Stimulated activated CD4-positive, alpha-beta T cell treated with anti-CD3 and anti-CD28 coated beads, Interleukin-4, amount 100 ng/mL, for 4 hours (primary cell): ENCODE results near the gene DSCAML1.

Experiments
- DNase-seq, 2 experiments: peaks; one replicate each; pipeline ENCODE4 v3.0.0-alpha.2; 2020

DSCAML1 gene

DNA sequence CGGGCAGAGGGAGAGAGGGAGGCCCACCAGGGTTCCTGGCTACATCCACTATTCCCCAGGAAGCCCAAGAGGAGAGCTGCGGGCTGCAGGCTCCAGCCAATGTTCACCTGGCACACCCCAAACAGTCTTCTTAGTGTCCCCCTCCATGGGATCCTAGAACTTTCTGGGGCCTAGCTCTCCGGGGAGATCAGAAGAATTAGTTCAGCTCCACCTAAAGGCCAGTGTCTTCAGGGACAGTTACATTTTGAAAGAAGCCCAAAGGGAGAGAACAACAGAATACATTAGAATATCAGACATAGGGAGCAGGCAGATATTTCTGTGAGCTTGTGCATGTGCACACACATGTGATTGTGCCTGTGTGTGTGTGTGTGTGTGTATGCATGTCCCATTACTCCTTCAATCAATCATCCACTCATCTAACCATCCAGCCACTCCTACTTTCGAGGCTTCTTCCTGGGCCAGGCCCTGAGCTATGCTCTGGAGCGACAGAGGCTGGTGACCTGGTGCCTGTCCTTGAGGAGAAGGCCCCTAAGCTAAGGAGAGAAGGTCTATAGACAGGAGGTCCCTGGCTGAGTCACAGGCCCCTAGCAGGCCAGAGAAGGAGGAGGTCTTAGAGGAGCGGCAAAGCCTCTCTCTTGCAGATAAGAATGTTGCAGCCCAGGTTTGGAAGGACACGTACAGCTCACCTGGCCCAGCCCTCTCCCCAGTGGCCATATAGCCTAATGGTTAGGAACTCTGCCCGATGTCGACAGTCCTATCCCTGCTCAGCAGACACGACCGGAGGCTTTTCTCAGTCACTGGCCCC lies 165.5 kb downstream of the DSCAML1 start:
- no peak for DNase-seq

DNA sequence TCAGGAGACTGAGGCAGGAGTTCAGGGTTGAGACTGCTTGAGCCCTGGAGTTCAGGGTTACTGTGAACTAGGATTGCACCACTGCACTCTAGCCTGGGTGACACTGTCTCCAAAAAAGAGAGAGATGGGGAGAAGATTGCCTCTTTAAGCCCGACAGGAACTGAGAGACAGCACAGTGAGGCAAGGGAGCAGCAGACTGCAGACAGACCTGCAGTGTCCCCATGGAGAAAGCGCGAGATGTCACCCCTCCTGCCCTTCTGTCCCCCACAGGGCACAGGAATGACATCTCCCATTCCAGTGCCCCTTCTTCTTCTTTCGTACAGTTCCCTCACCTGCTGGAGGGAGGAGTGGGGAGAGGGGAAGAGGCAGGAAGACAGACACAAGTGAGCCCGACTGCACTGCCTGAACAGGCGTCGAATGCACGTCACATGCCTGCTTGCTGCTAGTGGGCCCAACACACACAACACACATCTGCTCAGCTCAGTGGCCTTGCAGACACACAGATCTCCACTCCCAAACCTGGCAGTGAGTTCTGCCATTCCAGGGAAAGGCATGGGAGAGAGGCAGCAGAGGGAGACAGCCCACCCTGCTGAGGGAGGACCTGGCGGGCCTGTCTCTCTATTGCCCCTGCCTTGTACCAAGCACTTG lies 167.0 kb downstream of the DSCAML1 start:
- DNase-seq: no peak

DNA sequence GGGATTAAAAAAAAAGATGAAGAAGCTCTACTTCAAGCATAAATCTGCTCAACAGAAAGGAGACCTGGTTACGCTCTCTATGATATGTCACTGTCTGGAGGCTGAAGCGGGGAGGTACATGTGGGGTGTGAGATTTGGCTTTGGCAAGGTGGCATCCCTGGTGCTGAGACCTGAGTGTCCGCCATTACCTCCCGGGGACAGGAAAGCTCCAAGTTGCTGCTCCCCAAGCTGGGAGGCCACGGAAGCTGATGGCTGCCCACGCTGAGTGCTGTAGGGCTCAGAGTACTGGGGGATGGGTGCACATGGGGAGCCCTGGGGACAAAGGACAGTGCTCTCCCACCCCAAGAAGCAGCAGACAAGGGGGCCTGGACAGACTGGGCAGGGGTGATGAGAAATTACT lies 167.9 kb downstream of the DSCAML1 start:
- DNase-seq: no peak

DNA sequence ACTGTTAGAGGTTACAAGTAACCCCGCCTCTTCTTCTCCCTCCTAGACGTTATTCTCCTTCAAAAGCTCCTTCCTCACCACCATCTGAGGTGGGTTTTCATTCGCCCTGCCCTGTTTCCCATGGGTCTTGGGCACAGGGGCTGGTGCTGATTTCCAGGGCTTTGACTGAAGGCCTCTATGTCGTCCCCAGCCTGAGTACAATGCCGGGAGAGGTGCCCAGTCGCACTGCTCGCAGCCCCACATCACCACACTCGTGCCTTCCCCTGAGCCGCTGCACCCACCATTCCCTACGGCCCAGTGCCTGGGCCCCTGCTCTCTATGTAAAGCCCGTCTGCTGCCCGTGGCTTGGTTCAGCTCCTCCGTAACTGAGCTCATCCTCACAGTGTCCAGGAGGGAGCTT lies 169.8 kb downstream of the DSCAML1 start:
- DNase-seq: no peak

DNA sequence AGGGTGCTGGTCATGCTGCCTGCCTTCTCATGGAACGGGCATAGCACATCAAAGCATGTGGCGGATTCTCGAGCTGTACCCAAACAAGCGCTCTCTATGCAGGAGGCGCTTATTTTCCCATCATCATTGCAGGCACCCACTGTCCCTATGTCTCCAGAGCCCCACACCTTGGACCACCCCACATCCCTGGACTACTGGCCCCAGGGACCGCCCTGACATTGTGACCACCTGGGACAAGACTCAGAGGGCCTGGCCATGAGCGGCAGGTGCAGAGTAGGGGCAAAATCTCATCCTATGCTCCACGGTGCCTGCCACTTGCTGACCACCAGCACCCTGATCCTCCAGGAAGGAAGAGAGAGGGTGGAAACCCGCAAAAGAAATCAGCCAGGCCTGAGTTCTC lies 170.4 kb downstream of the DSCAML1 start:
- DNase-seq: no peak

DNA sequence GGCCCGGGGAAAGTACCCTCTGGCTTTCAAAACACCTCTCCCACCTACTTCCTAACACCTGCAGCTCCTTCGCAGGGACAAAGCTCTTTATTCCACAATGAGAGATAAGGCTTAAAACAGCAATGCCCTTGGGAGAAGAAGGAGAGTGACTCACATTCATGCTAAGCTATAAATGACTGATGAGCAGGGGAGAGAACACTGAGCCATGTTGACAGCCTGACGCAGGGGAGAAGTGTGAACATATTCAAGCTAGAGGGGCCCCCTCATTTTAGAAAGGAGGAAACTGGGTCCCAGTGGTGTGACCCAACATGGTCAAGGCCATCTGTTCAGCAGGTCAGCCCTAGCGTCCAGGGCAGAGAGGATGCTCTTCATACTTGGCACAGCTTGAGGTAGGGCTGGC lies 171.8 kb downstream of the DSCAML1 start:
- DNase-seq: no peak

DNA sequence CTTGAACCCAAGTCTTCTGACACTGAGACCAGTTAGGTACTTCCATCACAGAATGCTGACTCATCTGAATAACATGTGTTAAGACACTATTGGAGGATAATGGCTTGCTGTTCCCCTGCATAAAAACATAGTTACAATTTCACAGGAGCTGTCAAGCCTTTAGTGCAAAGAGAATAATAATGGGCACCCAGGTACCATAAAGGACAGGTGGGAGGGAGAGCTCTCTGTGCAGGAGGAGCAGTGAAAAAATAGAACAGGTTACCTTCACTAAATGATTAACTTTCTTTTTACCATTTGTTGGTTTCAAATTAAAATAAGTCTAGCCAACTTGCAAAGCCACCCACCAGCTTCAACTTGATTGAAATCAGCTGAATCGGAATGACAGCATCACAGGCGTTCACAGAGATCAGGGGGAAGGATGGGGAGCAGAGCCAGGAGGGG lies 173.2 kb downstream of the DSCAML1 start:
- DNase-seq: no peak

DNA sequence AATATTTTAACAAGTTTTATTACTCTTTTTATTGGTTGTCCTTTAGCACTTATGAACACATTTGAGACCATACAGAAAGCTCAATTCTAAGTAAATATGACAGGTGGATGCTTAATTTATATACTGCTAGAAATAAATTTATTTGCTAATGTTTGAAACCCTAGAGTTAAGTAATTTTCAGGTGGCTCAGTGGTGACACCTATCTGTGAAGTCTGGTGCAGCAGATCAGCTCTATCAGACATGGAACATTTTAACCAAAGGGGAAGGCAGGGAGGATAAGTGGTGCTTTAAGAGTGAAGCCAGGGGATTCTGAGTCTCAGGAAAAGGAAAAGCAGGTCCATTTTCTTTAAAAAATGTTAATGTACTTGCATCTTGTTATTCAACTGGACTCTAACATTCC lies 175.8 kb downstream of the DSCAML1 start:
- DNase-seq: no peak

DNA sequence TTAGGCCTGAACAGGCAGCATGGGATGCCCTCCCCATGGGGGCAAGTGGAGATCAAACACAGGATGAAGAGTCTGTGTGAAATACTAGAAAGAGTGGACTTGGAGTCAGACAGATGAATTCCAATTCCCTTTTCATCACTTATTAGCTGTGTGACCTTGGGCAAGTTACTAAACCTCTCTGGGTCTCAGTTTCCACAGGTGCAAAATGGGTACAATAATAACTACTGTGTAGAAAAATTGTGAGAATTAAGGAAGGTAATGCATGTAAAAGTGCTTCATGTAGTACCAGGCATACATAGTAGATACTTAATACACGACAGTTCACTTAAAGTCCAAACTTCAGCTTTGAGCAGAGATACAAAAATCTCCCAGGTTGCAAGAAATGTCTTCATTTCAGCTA lies 176.4 kb downstream of the DSCAML1 start:
- no peak for DNase-seq

DNA sequence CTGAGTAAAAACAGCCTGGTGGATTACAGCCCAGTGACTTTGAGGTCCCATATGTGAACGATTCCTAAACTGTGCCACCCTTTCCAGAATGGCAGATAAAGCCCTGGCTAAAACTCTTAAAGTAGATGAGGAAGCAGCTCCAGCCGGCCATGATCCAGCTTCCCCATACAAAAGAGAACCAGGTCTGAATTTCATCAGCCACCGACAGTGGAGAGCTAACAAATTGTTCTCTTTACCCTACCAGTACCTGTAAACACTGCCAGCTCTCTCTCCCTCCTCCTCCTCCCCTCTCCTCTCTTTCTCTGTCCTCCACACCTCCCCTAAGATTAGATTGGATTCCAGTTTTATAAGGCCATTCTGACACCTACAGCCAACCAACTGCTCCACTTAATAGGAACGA lies 176.9 kb downstream of the DSCAML1 start:
- no peak for DNase-seq

DNA sequence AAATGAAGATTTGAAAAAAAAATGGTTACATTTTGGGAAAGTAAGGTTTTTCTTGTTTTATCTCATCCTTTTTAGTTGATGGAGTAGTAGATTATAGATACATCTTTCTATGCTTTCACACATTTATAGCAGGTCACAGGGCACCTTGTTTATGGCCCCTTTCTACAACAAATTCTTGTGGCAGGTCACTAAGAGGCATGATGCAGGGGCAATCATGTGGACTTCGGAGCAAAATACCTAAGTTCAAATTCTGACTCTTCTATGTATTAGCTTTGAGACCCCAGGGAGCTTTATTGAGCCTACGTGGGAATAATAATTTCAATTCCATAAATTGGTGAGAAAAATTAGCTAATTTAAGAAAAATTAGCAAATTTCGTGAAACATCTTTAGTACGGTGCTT lies 177.4 kb downstream of the DSCAML1 start:
- DNase-seq: no peak

DNA sequence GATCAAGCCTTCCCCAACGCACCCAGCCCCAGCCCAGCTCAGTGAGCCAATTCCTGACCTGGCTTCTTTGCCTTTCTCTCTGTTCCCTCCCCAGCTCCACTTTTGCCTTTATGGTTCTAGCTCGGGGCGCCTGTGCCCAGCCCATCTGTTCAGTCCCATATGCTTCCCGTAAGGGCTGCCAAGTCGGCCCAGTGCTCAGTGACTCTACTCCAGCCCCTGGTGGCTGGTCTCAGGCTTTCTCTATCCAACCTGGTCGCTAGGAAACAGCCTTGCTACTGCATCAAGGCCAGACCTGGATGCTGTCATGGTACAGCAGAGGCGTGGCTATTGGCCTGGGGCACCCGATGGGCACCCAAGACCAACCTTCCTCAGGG lies 178.0 kb downstream of the DSCAML1 start:
- DNase-seq: no peak

DNA sequence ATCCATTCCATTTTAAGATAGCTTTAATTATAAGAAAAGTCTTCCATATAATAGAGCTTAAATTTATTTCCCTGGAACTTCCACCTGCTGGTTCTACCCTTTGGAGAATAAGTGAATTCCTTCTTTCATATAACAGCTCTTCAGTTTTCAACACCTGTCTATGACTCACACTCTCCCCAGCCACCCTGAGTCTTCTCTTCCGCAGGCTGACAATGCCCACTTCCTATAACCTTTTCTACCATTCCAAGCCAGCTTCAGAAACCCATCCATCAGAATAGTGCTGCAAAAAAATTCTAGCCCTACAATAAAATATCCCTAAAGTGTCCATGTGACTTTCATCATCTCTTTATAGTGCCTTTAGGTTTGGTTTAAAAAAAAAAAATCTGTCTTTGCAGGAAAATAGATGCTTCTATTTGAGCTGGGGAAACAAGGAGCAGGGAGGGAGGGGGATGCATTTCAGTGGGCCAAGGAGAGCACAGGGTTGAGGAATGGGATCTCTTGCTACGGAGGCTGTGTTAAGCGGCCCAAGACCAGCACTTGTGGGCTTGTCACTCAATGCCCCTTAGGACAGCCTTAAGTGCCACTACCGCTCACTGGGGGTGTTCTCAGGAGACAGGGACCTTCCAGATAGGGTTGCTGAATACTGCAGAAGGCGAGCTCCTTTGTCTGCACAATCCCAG lies 178.6 kb downstream of the DSCAML1 start:
- DNase-seq: no peak

DNA sequence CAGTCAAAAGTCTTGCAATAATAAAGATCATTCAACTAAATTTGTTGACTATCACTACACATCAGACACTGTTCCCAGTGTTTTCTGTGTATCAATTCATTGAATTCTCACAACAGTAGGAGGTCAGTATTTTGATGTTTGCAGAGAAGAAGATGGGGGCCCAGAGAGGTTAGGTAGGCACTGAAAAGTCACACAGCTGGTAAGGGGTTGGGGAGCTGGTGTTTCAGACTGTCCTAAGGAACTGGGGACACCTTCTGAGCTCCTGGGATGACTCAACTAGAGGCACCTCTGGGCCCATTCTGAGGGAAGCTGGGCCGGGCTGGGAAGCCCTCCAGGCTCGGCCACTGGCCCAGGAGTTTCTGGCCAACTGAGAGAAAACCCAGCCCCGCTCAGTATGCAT lies 180.0 kb downstream of the DSCAML1 start:
- DNase-seq: no peak

DNA sequence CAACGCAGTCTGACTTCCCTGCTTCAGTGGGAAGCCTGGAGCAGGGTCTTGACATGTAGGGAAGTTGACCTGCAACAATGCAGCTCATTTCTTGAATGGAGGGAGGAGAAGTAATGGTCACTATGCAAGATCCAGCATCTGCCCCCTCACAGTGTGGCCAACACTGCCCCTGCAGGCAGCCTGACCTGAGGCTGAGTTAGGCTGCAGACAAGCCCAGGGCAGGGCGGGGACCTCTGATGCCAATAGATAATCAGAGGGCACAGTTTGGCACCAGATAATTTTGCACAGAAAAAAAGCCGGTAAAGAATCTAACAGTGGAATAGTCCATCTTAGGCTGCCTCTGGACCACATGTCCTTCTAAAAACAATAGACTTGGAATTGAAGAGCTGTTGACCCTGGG lies 182.3 kb downstream of the DSCAML1 start:
- no peak for DNase-seq

DNA sequence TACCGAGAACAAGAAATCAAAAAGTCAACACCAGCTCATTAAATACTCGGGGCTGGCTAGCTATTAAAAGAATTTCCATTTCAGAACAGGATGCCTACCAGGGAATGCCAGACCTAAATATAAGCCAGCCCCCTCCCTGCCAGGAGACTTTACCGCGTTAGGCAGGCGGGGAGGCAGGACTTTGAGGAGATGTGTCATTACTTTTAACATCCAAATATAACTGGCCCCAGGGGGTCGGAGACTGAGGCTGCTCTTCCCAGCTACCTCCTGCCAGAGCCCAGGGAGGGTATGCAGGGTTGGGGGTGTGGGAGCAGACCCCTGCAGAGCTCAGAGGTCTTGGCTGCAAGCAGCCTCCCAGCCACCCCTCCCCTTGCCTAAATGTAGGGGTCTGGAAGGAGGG lies 183.5 kb downstream of the DSCAML1 start:
- DNase-seq: no peak

DNA sequence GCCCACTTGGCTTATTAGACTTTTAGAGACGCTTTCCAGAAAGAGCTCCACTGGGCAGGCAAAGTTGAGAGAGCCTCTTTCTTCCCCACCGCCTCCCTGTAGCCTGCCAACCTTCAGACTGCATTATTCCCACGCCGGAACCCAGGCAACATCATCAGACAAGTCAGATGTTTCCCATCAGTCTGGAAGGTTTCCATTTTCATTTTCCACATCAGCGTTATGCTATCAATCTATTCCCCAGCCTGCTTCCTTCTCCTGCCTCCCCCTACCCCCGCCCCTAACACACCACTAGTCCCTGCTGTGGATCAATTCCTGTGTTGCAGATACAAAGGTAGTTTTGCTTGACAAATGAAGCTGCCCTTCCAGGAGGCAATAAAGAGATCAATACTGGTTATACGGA lies 184.8 kb downstream of the DSCAML1 start:
- DNase-seq: no peak

DNA sequence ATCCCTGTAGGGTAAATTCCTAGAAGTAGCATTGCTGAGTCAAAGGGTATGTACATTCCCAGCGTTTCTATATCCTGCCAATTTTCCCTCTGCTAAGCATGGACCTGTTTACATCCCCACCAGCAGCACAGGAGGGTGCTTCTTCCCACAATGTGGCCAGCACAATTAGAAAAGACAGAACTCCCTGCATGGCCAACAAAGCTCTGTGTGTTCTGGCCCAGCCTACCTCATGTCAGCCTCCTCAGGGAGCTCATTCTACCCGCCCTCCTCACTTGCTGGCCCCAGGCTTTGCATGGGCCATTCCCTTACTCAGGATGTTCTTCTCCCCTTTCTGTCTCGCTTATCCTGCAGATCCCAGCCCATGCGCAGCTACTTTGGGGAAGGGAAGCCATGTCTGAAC lies 186.1 kb downstream of the DSCAML1 start:
- no peak for DNase-seq

DNA sequence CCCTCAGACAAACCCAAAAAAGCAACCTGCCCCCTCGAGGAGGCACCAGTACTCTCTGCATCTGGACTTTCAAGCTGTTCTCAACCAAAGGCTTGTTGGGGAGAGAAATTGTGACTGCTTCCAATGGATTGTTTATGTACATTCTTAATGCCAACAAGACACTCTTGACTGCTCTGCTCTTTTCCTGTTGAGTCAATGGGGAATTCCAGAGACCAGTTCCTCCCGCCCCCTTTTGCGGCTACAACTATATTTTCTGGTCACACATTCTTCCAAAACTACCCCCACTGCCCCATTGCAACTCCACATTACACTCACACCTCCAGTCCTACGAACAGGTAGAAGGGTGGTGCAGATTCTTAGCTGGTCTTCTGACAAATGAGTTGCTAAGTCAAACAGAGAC lies 187.0 kb downstream of the DSCAML1 start:
- no peak for DNase-seq

DNA sequence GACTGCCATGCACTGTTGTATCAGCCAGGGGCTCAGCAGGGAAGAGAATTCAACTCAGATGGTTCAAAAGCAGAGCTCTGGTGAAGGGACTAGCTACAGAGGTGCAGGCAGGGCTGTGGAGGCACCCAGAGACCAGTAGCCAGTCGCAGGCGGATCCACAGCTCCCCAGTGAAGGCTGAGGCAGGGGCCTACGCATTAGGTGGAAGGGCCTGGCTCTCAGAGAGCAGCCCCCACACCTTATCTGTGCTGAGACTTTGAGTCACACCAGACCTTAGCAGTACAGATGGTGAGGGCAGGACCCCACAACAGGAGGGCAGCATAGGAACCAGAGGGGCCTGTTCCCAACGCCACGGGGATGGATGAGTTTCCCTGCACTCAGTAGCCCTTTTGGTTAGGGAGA lies 189.6 kb downstream of the DSCAML1 start:
- DNase-seq: no peak

DNA sequence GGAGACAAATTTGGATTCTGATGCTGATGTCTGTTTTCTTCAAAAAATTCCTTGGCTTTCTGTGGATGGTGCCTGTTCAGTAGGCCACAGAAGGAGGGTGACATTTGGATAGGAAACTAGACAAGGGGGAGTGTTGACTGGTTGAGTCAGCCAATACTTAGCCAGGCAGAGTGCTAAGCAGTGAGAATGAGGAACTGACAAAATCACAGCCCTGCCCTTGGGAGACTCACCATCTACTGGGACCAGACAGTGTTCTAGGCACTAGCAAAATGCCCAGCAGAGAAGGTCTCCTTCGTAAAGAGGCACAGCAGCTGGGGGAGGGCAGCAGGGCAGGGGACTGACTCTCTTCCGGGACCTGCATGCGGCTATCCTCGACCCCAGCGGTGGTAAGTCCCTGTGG lies 190.2 kb downstream of the DSCAML1 start:
- no peak for DNase-seq

DNA sequence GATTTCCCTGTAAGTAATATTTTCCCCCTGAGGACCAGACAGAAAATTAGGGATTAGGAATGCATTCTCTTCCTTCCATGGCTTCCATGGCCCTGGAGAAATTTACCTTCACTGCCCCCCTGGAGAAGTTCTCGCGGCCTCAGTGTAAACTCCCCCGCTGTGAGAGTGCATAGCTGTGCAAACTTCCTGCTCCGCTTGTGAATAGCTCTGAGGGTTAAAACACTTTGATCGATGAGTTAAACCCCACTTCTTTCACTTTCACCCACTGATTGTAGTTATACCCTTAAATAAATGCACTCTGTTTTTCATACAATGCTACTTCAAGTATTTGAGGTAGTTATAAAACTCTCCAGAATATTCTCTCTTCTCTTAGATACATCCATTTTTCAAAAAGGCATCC lies 190.8 kb downstream of the DSCAML1 start:
- DNase-seq: peak in 1 of 2 experiments; percentile 3

DNA sequence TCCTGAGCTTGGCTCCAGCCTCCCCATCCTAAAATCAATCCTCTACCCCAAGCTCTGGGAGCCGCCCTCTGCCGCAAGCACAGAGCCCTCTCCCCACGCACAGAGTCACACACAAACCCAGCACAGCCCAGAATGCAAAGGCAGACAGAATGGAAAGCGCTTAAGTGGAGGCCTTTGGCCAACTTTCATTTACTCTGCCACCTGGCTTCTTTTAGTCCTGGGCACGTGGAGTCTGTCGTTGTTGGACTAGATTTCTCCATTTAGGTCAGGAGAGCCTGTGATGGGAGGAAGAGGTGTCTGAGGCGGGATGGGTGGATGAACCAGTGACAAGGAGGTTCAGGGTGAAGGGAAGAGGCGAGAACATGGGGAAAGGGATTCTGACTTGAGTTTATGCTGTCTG lies 191.7 kb downstream of the DSCAML1 start:
- no peak for DNase-seq

DNA sequence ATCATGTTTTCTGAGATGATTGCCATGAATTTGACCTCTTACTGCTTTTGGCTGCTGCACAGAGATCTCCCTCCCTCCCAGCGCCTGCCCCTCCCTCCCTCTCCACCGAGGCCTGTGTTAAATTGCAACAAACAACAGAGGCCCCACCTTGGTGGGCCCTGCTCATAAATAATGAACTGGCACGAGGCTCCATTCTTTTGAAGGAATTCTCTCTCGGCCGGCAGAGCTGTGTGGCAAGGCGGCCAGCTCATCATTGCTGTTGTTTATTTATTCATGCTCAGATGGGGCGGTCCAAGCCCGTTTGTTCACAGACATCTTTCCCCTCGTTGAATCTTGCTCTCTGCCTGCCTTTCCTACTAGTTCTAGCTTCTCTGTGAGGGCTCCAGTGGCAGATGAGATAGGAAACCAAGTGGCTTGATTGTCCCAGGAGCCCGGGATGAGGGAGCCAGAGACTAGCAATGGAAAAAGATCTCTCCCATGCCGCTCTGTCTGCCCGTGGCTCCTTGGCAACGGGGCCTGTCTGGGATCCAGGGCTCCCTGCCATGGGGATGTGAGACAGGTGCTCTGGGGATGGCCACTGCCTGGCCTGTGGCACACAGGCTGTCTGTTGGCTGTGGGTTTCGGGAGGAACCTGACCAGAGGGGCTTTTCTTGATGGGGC lies 192.6 kb downstream of the DSCAML1 start:
- DNase-seq: no peak
